GM10266 (cell line): ENCODE data around the gene WNT11.

Source experiments
- DNase-seq: peaks from one replicate; pipeline ENCODE4 v3.0.0; 2012; ENCODE audit errors: extremely low spot score
- TF ChIP-seq, protein P1 (sequence below): IDR thresholded peaks from 2 replicates; pipeline ENCODE4 v1.5.1; 2012; ENCODE audit warnings: mild to moderate bottlenecking, low read depth; ENCODE audit not compliant: control insufficient read depth, insufficient read depth; ENCODE audit errors: missing control alignments

WNT11 gene

DNA sequence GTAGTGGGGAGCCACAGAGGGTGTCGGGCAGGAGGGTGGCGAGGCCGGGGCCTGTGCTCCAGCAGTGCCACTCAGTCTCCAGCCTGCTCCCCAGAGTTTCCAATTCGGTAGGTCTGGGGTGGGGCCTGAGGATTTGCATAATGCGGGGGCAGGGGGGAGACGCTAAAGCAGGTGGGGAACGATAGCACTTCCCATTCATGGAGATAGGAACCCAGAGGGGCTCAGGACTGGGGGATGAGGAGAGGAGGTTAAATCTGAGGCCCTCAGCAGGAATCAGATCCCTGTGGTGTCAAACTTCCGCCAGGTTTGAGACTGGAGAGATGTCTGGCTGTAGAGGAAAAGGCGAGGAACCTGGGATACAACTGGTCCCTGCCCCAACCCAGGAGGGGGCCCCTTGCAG, 29.8 kb downstream of the WNT11 start:
- TF ChIP-seq, protein P1, sequence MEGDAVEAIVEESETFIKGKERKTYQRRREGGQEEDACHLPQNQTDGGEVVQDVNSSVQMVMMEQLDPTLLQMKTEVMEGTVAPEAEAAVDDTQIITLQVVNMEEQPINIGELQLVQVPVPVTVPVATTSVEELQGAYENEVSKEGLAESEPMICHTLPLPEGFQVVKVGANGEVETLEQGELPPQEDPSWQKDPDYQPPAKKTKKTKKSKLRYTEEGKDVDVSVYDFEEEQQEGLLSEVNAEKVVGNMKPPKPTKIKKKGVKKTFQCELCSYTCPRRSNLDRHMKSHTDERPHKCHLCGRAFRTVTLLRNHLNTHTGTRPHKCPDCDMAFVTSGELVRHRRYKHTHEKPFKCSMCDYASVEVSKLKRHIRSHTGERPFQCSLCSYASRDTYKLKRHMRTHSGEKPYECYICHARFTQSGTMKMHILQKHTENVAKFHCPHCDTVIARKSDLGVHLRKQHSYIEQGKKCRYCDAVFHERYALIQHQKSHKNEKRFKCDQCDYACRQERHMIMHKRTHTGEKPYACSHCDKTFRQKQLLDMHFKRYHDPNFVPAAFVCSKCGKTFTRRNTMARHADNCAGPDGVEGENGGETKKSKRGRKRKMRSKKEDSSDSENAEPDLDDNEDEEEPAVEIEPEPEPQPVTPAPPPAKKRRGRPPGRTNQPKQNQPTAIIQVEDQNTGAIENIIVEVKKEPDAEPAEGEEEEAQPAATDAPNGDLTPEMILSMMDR: no peak
- no peak for DNase-seq

DNA sequence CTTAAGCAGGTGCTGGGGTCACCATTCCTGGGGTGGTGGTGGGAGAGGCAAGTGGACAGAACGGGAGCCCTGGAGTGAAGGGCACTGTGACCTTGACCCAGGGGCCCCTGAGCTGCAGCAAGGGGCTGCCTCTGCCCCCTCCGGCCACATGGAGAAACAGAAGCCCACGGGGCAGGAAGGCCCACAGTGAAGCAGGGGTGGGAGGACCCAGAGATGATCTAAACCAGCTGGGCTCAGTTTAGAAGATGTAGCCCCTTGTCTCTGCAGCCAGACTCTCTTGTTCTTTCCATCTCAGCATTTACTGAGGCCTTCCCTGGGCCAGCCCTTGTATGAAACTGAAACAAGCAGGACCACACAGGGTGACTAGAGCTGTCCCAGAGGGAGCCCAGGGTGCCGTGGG, 30.5 kb downstream of the WNT11 start:
- DNase-seq: no peak
- TF ChIP-seq, protein P1: no peak

DNA sequence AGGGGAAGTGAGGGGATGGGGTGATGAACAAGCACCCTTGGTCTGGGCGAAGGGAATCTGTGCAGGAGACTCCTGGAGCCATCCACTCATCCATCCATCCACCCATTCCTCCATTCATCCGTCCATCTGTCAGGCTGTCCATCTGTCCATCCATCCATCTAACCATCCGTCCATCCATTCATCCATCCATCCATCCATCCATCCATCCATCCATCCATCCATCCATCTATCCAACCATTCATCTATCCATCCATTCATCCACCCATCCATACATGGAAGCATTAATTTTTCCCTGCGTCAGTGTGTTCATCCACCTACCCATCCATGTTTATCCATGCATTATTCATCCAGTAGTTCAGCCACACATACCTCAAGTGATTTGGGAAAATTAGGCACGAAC, 32.0 kb downstream of the WNT11 start:
- TF ChIP-seq, protein P1: no peak
- no peak for DNase-seq

DNA sequence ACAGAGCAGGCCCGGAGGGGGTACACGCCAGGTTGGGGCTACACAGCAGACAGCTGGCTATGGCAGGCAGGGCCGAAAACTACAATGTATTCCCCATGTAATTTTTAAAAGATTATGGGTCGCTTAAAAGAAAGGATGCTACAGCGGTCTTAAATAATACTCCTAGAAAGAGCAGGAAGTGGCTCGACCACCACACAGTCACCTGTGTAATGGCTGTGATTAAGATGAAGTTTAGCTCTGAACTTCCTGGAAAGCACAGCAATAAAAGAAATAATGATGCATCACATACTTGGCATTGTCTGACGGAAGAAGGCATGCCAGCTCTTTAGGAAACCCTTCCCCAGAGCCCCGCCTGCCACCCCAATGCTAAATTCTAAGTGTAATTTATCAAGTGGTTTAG, 32.6 kb downstream of the WNT11 start:
- TF ChIP-seq, protein P1: no peak
- DNase-seq: no peak

DNA sequence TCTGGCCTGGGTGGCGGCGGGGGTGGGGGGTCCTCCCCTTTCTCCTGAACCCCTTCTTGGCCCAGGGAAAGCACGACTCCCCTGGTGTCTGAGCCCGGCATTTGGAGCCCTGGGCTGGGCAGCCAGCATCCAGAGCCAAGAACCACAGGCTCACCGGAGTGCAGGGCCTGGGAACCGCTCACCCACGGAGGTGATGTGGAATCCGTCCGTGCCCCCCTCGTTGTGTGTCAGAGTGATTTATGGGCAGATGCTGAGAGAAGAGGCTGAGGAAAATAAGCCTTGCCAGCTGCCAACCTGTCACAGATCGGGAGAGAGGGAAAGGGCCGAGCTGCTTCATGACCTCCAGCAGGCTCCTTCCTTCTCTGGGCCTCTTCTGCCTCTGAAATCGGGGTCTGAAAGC, 33.7 kb downstream of the WNT11 start:
- DNase-seq: no peak
- TF ChIP-seq, protein P1: no peak

DNA sequence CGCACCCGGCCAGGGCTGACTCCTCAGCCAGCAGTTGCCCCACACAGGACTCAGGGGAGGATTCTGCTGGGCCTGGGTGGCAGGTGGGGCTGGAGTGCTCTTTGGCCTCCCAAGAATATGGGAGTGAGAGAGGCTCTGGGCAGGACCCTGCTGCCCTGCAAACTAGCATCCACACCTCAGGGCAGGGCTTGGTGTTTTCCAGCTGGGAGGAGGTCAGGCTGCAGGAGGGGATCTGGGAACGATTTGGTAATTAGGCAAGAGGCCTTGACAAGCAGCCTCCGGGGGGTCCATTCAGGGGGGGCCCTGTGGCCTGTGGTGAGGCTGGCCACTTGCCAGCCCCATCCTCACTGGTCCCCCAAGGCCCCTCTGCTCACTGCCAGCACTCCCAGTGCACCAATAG, 35.8 kb downstream of the WNT11 start:
- TF ChIP-seq, protein P1: no peak
- DNase-seq: no peak

DNA sequence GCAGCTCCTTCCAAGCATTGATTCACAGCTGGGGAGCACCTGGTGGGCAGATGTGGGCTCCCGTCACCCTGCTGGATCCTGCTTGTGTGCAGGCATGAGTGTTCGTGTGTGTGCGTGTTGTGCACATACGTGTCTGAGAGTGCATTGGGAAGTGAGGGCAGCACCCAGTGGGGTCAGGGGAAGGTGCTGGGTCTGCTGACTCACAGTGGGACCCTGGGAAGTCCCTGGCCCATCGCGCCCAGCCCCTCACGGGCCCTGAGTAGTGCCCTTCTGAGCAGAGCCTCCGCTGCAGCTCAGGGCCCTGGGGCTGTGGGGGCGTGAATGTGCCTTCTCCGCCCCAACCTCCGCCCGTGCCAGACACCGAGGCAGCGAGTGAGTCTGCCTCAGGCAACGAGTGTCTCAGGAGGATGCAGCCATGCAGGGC, 36.8 kb downstream of the WNT11 start:
- no peak for DNase-seq
- TF ChIP-seq, protein P1: no peak
